Dermis blood vessel endothelial cell (primary cell): ENCODE measurements around the gene RHOV. TPM values are rescaled to one million over a fixed set of nuclear protein-coding genes. Genes with fewer than 3 reads are reported as not detected.
A peak's percentile ranks its signal among the peaks of the same experiment; 100 is the strongest.

ENCODE experiments used
- DNase-seq: peaks from one replicate; pipeline ENCODE4 v3.0.0; 2010
- total RNA-seq: library from RNA; depleted of rRNA; stranded (reverse); fragments of >200 nt; gene quantifications from 2 replicates; pipeline ENCODE4 v1.2.3, GENCODE V29; 2014

The RHOV gene
- total RNA-seq, 1 donor from 2014 or later, result 0.17 TPM

- DNase-seq, result no peak
These were observed 28.8 kb upstream of the RHOV start for GRCh38 chr15:40902605-40903561.

- no peak for DNase-seq
These were observed 27.0 kb upstream of the RHOV start for GRCh38 chr15:40901053-40901443.

- DNase-seq, result no peak
These were observed 26.4 kb upstream of the RHOV start for GRCh38 chr15:40900256-40901052.

GRCh38 chr15:40899536-40900207 is 25.6 kb upstream of the RHOV start:
- no peak for DNase-seq

- peak; percentile 88 for DNase-seq
These were observed 20.8 kb upstream of the RHOV start for GRCh38 chr15:40894681-40895448.

- peak; percentile 99 for DNase-seq
These were observed 20.0 kb upstream of the RHOV start, which contains the start of gene VPS18 for GRCh38 chr15:40893733-40894680. Gene VPS18 (plus strand): TSS chr15:40894450. CDS start chr15:40894769, 319 bp downstream.

GRCh38 chr15:40893019-40893670 is 19.1 kb upstream of the RHOV start:
- DNase-seq, result no peak

GRCh38 chr15:40892447-40893012 is 18.5 kb upstream of the RHOV start:
- DNase-seq, result no peak

- peak; percentile 75 for DNase-seq
These were observed 17.9 kb upstream of the RHOV start for GRCh38 chr15:40891810-40892446.

- DNase-seq, result no peak
These were observed 17.1 kb upstream of the RHOV start for GRCh38 chr15:40891138-40891537.

GRCh38 chr15:40889112-40889511 is 15.1 kb upstream of the RHOV start:
- no peak for DNase-seq

GRCh38 chr15:40886586-40886985 is 12.6 kb upstream of the RHOV start:
- no peak for DNase-seq

- DNase-seq, result no peak
These were observed 7.3 kb upstream of the RHOV start for GRCh38 chr15:40881351-40881750.

GRCh38 chr15:40879609-40880008 is 5.6 kb upstream of the RHOV start:
- no peak for DNase-seq

GRCh38 chr15:40878785-40879184 is 4.8 kb upstream of the RHOV start:
- peak; percentile 41 for DNase-seq

GRCh38 chr15:40877694-40878093 is 3.7 kb upstream of the RHOV start:
- DNase-seq, result no peak

GRCh38 chr15:40875991-40876730 is 2.1 kb upstream of the RHOV start:
- no peak for DNase-seq

- no peak for DNase-seq
These were observed 992 bp downstream of the RHOV start for GRCh38 chr15:40872791-40873693.
